HTR-8/SVneo (cell line): ENCODE results near the gene LTBR.
A peak's percentile ranks its signal among the peaks of the same experiment; 100 is the strongest.
"Not testable (repeated sequence)": the region's sequence is repeated elsewhere in the genome, so short reads cannot be mapped to it uniquely, and the experiment has no call there.

ENCODE experiments used
- DNase-seq: peaks from one replicate; pipeline ENCODE4 v3.0.0; 2011; ENCODE audit warnings: low spot score, mixed read lengths; ENCODE audit not compliant: insufficient read length
- FAIRE-seq: peaks from 2 replicates; lab custom pipeline; 2011; peaks lifted over from hg19 to GRCh38; lab: Jason Lieb, UNC

LTBR gene

GRCh38 chr12:6416596-6416995, 32.6 kb downstream of the LTBR start:
- DNase-seq: no peak
- FAIRE-seq: no peak

GRCh38 chr12:6418796-6419195, 34.8 kb downstream of the LTBR start:
- FAIRE-seq (no peak), DNase-seq (no peak)

GRCh38 chr12:6420364-6420763, 36.4 kb downstream of the LTBR start:
- FAIRE-seq (no peak), DNase-seq (no peak)

GRCh38 chr12:6423267-6424007, 39.5 kb downstream of the LTBR start:
- DNase-seq (peak; percentile 96), FAIRE-seq (peak; percentile 95)

- FAIRE-seq (no peak), DNase-seq (no peak)
Measured at GRCh38 chr12:6424008-6424347, 40.0 kb downstream of the LTBR start.

GRCh38 chr12:6424866-6425265, 40.9 kb downstream of the LTBR start:
- no peak for FAIRE-seq
- DNase-seq: no peak

GRCh38 chr12:6425590-6426531, 41.9 kb downstream of the LTBR start:
- FAIRE-seq (no peak), DNase-seq (no peak)

GRCh38 chr12:6426882-6427671, 43.1 kb downstream of the LTBR start:
- FAIRE-seq (no peak), DNase-seq (no peak)

GRCh38 chr12:6427796-6428195, 43.8 kb downstream of the LTBR start:
- FAIRE-seq, DNase-seq: not testable (repeated sequence)

GRCh38 chr12:6428326-6428725, 44.4 kb downstream of the LTBR start:
- no peak for DNase-seq
- FAIRE-seq: no peak

- FAIRE-seq: peak; percentile 97
- DNase-seq: peak; percentile 94
Measured at GRCh38 chr12:6430124-6430989, 46.4 kb downstream of the LTBR start.

- no peak for FAIRE-seq
- no peak for DNase-seq
Measured at GRCh38 chr12:6432991-6433390, 49.0 kb downstream of the LTBR start.

- DNase-seq: no peak
- no peak for FAIRE-seq
Measured at GRCh38 chr12:6434205-6435140, 50.5 kb downstream of the LTBR start.

GRCh38 chr12:6435961-6436715, 52.2 kb downstream of the LTBR start:
- FAIRE-seq (peak; percentile 51), DNase-seq (no peak)

GRCh38 chr12:6437586-6437985, 53.6 kb downstream of the LTBR start:
- DNase-seq (no peak), FAIRE-seq (no peak)

GRCh38 chr12:6438345-6438744, 54.4 kb downstream of the LTBR start:
- FAIRE-seq (no peak), DNase-seq (no peak)

GRCh38 chr12:6440391-6440790, 56.4 kb downstream of the LTBR start:
- DNase-seq (no peak), FAIRE-seq (no peak)
